Stimulated activated CD4-positive, alpha-beta T cell treated with anti-CD3 and anti-CD28 coated beads, Interleukin-2, amount 100 ng/mL, for 24 hours (primary cell): ENCODE measurements around the gene SLC4A7.
"Not testable (repeated sequence)": the region's sequence is repeated elsewhere in the genome, so short reads cannot be mapped to it uniquely, and the experiment has no call there.

ENCODE experiments used
- DNase-seq, 2 donors: peaks; one replicate each; pipeline ENCODE4 v3.0.0-alpha.2; 2020

The SLC4A7 gene

DNA sequence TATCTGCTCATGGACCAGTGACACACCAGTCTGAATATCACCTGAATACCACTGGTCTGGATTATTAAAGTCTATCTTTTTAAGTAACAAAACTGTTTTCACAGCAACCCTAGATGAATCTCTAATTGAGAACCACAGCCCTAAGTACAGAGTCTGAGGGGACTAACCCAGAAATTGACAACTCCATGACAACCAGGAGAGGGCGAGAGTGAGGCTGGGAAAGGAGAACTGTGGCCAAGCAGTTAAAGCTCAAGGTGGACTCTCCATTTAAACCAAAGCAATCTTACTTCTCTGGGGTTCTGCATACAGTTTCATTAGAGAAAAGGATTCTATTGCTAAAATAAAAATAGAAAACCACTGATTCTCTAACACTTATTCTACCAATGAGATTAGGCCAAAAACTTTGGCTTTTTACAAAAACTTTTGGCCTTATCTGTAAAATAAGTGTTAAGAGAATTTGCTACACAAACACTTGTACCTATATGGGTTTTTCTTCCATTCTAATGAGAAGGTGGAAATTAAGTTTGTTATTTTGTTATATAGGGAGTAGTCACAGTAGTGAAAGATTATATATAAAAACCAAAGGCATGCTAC is 126.4 kb downstream of the SLC4A7 start:
- peak; percentile 52 to 59 for DNase-seq

DNA sequence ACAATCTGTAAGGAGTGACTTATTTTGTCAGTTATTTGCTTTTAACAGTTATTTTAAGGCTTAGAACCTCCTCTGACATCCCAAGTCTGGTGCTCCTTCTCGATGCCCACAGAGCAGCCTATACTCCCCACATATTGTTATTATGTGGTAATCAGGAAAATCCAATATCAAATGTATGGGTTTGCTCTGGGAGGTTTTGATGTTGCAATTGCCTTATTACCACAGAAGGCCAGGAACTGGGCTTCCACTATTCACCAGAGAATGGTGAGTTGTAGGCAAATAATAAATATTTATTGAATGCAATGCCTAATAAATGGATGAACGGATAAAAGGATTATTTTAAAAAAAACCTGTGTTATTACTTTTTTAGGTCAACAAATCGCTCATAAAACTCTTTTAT is 127.2 kb downstream of the SLC4A7 start:
- no peak for DNase-seq

DNA sequence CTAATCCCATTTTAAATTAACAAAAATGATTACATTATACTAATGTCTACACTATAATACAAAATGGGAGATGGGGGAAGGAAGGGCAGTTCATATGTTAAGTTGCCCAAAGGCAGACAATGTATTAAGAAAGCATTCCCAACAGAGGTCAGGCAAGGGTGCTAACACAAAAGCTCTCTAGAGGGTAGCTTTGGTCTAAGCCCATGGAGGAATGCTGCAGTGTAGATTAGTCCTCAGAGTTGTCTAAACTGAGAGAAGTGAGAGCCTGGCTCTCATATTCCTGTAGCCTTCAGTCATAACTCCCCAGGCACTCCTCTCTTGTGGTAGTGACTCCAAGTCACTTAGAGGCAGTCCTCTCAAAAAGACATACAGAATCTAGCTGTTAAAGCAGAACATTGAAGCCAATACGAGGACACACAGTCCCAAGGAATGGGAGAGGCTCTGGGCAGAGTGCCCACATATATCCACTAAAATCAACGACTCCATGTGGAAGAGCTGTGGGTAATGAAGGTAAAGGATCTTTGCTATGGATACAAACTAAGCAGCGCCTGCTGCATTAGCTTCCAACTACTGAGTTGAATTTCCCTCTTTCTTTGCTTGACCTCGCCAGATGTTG is 129.5 kb downstream of the SLC4A7 start:
- no peak for DNase-seq

DNA sequence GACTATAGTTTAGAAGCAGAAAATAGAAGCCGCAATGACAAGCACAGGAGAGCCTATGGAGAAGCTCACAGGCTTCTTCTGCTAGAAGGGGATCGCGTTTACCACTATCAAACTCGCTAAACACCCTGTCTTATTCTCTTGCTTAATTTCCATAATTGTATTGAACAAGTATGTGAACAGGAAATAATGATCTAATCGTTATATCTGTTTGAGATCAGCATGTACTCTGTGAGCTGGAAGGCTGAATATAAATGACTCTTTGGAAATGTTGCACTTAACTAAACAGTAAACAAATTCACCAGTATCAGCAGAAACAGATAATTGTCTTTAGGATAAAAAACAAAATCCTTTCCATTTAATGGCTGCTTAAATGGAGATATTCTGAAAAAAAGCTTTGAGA is 130.0 kb downstream of the SLC4A7 start:
- DNase-seq: no peak

DNA sequence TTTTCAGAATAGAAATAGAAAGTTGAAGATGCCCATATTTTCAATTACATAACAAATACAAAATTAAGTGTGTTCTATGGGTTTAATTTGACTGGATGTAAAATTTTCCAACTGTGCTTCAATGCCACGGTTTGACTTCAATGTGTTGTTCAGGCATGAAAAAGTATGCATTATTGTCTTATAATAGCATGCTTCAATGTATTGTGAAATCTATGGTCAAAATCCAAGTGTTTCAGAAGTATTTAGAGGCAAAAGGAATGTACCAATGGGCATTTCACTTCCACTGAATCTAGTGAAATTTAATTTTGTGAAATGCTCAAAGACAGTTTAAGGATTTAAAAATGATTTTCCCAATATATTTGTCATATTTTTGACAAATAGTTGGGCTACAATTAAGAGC is 131.0 kb downstream of the SLC4A7 start:
- DNase-seq: no peak

DNA sequence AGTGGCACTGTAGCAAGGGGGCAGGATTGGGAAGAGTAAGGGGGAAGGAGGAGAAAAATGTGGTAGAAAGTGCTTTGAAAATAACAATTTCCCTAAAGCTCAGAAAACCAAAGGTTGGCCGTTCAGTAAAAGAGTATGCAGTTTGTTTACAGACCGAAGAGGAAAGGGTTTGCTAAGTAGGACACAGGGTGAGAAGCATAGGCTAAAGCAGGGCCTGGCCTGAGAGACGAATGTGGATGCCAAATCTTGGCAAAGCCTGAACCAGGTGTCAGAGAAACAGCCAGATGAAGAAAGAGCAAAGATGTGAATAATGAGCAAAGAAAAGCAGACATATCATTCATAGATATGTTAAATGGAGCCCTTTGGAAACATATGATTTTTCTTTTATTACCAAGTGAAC is 132.1 kb downstream of the SLC4A7 start:
- no peak for DNase-seq

DNA sequence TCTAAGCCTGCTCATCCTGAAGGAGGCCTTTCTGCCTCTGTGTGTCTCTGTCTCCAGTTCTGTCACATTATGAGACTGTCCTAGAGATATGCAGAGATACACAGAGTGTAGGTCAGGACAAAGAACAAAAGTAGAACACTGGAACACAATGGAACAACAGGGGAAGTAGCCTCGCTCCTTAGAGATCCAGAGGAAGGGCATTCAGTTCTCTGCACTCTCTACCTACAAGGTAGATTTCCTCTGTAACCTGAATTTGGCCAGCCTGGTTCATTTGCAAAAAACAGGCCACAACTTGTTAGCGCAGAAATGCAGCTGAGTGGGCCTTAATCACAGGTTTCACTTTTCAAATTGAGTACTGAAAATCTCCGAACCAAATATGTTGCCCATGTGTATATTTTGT is 134.4 kb downstream of the SLC4A7 start:
- no peak for DNase-seq

DNA sequence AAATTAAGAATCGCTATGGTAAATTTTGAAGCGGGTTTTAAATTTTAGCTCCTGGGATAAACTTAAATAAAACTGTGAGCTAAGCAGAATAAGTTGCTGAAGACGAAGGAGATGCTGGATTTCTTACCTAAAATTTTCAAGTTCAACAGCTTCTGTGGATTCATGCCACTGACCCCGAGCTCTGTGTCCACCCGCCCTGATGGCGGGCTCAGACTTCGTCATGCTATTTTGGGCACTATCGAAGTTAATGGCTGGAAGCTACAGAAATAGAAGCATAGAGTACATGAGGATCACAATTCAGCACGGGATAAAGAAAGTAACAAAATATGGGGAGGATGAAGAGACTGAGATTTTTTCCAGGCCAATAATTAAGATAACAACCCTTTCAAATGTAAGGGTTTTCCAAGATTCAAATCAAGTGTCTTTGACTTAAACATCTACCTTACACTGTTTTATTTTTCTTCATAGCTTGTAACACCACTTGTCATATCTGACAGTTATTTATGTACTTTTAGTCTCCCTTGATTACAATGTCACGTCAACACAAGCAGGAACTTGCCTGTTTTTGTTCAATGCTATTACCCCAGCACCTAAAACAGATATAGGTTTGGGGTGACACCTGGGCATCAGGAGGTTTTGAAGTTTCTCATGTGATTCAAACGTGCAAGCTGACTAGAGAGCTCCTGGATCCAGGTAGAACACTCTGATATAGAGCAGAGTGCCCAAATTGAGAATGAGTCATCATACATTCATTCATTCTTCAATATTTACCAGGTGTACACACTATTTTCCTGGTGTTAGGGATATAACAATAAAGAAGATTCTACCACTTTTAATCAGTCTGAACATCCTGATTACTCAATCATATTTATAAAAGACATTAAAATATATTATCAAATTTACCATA is 138.0 kb downstream of the SLC4A7 start:
- no peak for DNase-seq

DNA sequence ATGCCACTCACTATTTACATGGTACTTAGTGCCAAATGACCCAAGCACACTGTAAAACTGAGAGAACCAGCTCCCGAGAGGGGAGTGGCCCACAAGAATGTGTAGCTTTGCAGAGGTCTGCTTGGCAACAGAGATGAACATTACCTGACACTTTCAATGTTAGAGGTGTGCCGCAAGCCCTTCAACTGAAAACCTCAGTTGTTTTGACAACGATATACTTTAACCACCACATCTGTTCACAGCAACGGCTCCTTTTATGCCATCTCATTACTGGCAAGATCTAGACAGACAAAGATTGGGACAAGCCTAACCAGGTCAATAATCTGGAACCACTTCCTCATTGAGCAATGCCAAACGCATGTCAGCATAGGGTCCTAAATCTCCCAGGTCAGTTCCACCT is 138.7 kb downstream of the SLC4A7 start:
- no peak for DNase-seq

DNA sequence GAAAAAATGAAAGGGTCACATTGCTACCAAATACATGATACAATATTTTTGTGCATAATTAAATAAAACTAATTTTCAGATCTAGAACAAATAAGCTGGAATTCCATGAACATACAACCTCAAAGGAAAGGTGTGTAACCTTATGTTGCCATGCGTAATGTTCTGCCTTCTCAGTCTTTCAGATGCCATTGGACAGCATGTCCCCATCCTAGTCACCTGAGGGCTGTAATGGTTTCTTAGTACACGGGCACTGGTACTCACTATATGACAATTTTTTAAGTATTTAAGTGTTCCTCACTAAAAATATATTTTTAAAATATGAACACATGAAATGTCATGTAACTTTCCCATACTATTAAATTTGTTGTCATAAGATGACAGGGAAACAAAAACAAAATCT is 139.1 kb downstream of the SLC4A7 start:
- DNase-seq: no peak

DNA sequence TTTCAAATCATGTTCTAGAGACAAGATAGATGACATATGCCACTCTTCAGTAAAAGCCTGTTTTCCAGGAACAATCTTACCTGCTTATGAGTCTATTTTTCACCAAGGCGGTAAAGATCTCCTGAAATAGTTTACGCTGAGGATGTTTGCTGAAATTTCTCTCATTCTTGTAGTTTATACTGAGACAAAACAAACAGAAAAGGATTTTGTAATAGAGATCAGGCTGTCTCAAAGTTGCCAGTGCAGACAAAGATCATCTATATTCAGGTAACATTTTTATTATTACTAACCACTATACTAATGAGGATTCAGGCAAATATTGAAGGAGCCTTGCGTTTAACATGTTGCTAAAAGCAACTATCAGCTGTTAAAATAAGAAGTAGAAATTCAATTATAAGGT is 140.0 kb downstream of the SLC4A7 start:
- no peak for DNase-seq

DNA sequence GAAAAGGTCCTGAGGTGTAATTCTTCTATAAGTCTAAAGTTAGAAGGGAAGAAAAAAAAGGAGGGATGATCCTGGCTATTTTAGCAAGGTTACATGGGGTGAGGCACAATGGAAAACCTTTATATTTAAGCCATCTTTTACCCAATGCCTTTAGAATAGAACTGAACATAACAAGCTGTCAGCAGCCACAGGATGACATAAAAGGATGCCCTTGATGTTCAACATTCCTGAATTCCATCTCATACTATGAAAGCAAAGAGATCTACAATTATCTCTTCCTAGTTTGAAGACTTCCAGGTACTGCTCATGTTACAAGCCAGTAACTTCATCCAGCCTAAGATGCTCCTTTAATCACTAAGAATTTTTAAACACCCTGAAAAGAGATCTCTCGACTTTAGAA is 141.9 kb downstream of the SLC4A7 start:
- DNase-seq: no peak

DNA sequence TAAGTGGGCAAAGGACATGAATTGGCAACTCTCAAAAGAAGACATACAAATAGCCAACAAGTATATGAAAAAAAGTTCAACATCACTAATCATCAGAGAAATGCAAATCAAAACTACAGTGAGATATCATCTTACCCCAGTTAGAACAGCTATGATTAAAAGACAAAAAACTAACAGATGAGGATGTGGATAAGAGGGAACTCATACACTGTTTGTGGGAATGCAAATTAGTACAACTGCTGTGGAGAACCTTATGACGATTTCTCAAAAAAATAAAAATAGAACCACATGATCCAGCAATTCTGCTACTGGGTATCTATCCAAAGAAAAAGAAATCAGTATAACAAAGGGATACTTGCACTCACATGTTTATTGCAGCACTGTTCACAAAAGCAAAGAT is 143.7 kb downstream of the SLC4A7 start:
- no peak for DNase-seq

DNA sequence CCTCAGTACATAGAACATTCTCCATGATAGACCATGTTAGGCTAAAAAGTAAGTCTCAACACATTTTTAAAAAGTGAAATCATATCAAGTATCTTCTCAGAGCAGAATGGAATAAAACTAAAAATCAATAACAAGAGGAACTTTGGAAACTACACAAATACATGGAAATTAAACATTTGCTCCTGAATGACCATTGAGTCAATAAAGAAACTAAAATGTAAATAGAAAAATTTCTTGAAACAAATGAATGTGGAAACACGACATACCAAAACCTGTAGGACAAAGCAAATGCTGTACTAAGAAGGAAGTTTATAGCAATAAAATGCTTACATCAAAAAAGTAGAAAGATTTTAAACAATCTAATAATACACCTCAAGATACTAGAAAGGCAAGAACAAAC is 148.6 kb downstream of the SLC4A7 start:
- no peak for DNase-seq

DNA sequence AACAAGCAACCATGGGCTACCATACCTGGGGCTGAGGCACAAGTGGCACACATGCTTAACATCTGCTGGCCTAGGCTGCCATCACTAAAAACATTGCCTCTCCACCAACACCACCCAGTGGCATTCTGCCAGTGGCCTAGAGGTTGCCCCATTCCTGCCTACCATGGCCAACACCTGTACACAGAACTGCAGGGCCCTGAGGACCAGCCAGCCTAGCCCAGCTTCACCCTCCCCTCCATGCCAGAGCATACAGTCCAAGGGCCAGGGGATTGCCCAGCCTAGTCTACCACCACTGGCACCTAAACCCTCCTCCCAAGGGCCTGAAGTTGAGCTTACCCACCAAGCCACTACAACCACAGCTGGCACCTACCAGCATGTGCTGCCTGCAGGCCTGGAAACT is 150.3 kb downstream of the SLC4A7 start:
- DNase-seq: no peak

DNA sequence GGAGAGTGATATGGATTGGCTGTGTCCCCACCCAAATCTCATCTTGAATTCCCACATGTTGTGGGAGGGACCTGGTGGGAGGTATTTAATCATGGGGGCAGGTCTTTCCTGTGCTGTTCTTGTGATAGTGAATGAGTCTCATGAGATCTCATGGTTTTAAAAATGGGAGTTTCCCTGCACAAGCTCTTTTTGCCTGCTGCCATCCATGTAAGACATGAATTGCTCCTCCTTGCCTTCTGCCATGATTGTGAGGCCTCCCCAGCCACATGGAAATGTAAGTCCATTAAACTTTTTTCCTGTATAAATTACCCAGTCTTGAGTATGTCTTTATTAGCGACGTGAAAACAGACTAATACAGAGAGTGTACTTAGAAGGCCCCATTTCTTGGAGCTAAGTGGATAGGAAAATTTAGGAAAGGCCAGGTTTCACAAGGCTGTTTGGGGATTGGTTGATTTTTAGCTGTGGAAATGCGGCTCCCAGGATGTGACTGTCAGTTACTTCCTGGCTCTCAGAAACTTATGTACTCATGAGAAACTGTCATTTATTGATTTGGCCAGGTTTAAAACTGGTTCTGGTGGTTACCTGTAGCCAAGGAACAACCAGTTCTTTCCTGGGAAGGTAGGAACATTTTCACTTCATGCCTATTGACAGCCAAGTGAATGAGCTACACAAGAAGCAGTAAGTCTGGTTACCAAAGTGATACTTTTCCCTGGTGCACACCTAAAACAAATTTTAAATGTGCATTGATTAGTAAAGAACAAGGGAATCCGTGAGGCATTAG is 155.0 kb downstream of the SLC4A7 start:
- not testable (repeated sequence) for DNase-seq

DNA sequence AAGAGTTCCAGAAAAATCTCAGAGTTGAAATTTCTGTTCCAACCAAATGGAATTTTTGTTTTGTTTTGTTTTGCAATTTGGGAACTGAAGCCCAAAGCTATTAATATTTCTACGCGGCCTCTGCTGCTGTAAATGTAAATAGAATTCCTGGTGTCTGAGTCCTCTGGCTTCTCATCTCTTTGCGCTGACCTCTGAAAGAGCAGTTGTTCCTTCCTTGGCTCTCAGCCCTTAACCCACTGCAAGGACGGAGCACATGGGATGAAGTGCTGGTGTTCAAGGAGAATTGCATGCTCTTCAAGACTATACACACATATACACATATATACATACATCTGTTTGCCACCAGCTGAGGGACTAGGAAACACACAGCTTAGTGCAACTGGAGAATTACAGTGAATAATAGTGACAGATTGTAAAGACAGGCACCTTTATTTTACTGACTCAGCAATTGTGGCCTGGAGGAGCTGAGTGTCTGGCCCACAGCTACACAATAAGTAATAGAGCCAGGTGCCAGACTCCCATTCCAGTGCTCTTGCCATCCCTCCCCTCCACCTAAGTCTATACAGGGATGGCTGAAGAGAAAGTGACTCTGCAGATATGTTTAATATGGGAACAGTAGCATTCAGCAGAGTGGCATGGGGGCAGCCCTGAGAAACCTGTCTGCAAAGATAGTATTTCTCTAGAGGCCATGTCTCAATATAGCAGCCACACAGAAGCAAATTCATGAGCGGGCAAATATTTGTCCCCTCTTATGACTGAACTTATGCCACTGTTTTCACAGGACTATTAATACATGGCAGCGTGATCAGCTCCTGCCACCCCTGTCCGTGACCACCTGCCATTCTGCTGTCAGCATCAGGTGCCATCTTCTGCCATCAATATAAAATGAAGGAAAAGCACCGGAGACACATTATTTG is 157.3 kb downstream of the SLC4A7 start:
- no peak for DNase-seq

DNA sequence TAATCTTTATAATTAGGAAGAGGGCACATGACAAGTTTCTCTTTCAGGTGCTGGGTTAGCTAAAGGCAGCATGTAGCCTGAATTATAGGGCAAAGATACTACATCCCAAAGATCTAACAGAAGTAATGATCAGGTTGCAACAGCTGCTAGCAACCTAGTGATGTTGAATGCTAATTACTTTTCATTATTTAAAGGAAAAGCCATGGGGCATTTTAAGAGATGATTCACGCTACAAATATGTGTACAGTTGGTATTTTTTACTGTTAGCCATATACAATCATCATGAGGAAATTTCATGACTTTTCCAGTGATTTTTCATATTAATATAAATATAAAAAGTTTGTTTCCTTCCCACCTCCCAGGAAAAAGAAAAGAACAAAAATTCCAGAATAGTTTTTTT is 158.0 kb downstream of the SLC4A7 start:
- no peak for DNase-seq

DNA sequence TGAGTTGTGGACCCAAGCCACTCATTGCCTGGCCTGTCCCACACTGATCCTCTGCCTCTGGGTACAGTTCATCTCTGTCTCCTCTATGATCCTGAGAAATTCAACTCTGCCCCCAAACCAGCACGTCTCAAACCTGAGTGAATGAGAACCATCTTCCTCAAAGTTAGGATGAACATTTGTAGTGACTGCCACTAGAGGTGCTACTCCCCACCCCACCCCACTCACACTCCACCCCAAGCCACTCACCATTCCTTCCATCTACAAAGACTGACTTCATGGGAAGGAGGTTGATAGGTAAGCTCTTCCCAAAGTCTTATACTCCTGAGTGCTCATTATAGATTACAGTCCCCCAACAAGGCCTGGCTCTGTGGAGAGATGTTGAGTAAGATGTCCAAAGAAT is 158.8 kb downstream of the SLC4A7 start:
- no peak for DNase-seq

DNA sequence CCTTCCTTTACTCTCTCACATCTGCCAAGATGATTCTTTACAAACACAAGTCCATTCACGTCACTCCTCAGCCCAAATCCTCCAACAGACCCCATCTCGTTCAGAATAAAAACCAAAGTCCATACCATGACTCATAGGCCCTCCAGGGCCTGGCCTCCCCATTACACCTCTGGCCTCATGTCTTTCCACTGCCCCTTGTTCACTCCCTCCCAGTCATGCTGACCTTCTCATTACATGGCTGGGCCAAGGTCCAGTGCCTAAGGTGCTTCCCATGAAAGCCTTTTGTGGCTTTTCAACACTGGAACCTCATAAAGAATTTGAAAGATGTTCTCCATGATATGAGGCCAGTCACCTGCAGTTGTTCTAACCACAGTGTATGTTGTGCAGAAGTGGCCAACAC is 159.5 kb downstream of the SLC4A7 start:
- DNase-seq: no peak

DNA sequence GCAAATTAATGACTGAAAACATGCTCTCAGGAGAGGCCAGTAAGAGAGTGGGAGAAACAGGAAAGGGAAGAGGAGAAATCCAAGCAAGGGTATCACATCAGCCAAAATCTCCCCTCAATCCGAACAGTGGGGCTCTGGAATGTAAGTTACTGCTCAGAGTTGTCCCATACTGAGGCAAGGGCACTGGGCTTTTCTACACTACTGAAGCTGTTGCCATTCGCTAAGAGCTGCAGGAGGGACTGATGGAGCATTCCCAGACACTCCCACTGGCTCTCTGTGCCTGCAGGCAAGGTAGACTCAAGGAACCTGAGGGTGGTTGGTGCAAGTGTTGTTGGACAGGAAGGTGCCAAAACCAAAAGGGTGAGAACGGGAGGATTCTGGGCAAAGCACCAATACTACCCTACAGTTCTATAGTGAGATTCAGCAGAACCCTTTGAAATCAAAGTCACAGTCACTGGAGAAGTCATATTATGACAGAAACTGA is 161.1 kb downstream of the SLC4A7 start:
- DNase-seq: no peak
